ENCODE results near the gene STK10.
A peak's percentile ranks its signal among the peaks of the same experiment; 100 is the strongest.
"Not testable (repeated sequence)": the region's sequence is repeated elsewhere in the genome, so short reads cannot be mapped to it uniquely, and the experiment has no call there.

STK10 gene

GRCh38 chr5:172164769-172165212, 23.2 kb downstream of the STK10 start:
- DNase-seq: peak; percentile 60

GRCh38 chr5:172163346-172163745, 24.7 kb downstream of the STK10 start:
- DNase-seq: peak; percentile 55

- no peak for DNase-seq
Measured at GRCh38 chr5:172162987-172163343, 25.1 kb downstream of the STK10 start.

- no peak for DNase-seq
Measured at GRCh38 chr5:172162323-172162986, 25.6 kb downstream of the STK10 start.

- DNase-seq: no peak
Measured at GRCh38 chr5:172160506-172160905, 27.5 kb downstream of the STK10 start.

GRCh38 chr5:172159016-172159415, 29.0 kb downstream of the STK10 start:
- DNase-seq: no peak

GRCh38 chr5:172156541-172156994, 31.5 kb downstream of the STK10 start:
- no peak for DNase-seq

GRCh38 chr5:172155101-172155500, 32.9 kb downstream of the STK10 start:
- not testable (repeated sequence) for DNase-seq

GRCh38 chr5:172153695-172154094, 34.3 kb downstream of the STK10 start:
- DNase-seq: no peak

- no peak for DNase-seq
Measured at GRCh38 chr5:172151661-172152210, 36.3 kb downstream of the STK10 start.

GRCh38 chr5:172150514-172151425, 37.3 kb downstream of the STK10 start:
- peak; percentile 12 for DNase-seq

- DNase-seq: not testable (repeated sequence)
Measured at GRCh38 chr5:172149481-172149880, 38.5 kb downstream of the STK10 start.

GRCh38 chr5:172149073-172149472, 39.0 kb downstream of the STK10 start:
- no peak for DNase-seq

GRCh38 chr5:172148381-172148780, 39.6 kb downstream of the STK10 start:
- no peak for DNase-seq

GRCh38 chr5:172147857-172148256, 40.2 kb downstream of the STK10 start:
- no peak for DNase-seq

- no peak for DNase-seq
Measured at GRCh38 chr5:172146748-172147092, 41.3 kb downstream of the STK10 start.

- no peak for DNase-seq
Measured at GRCh38 chr5:172145870-172146747, 41.9 kb downstream of the STK10 start.

- peak; percentile 24 for DNase-seq
Measured at GRCh38 chr5:172144931-172145869, 42.8 kb downstream of the STK10 start.

- DNase-seq: peak; percentile 58
Measured at GRCh38 chr5:172144291-172144815, 43.7 kb downstream of the STK10 start.

- no peak for DNase-seq
Measured at GRCh38 chr5:172143875-172144274, 44.1 kb downstream of the STK10 start.

- DNase-seq: no peak
Measured at GRCh38 chr5:172142709-172143215, 45.3 kb downstream of the STK10 start.

All from midbrain (tissue), 1 donor.